Measurements from ENCODE around the gene PLXNA4.

The PLXNA4 gene

DNA sequence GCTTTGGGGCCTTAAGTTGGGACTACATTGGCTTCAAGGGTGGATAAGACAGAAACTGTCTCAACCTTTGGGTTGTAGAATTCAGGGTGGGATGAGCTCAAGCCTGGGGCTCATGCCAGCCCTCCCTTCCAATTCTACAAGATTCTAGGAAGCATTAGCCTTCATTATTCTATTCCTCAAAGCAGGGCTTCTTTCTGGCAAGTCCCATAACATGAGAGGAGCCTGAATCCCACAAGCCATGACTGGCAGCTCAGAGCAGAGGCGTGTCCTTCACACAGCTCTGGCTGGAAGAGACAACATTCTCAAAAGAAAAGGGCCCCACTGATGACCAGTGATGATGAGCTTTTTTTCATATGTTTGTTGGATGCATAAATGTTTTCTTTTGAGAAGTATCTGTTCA lies 187.6 kb downstream of the PLXNA4 start:
- DNase-seq = no peak
- no peak for ATAC-seq

DNA sequence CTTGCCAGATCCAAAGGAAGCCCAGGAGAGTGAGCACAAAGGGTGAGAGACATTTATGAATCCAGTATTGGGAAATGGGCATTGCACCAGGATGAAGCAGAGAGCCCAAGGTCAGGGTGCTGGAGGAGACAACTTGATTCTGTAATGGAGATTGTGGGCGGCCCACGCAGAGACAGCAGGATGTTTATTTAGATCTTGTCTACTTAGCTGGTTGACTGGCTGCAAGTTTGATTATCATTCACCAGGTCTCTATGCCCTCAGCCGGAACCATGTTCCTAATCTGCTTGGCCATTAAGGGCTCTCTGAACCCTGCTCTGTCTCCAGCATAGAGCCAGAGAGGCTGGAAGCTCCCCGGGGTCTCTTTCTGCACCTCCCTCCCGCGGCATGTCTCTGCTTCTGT lies 188.7 kb downstream of the PLXNA4 start:
- ATAC-seq (no peak), DNase-seq (no peak)

DNA sequence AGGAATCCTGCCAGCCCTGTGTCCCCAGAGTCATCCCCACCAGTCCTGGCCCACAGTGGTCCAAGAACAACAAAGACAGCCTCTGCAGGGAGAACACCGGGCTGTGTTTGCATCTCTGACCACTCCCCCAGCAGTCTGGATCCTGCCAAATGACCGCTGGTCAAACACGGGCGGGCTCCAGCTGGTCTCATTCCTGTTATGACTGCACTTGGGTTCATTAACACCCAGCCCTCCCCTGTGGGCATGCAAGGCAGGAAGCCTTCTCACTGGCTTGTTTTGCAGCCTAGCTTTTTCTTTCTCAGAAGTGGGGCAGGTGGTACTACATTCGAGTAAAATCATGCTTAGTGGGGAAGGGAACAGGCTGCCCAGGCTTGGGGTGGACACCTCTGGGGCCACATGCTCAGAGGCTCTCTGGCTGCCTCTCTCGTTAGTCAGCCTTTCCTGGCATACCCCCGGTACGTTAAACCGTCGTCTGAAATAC lies 190.0 kb downstream of the PLXNA4 start:
- DNase-seq = no peak

DNA sequence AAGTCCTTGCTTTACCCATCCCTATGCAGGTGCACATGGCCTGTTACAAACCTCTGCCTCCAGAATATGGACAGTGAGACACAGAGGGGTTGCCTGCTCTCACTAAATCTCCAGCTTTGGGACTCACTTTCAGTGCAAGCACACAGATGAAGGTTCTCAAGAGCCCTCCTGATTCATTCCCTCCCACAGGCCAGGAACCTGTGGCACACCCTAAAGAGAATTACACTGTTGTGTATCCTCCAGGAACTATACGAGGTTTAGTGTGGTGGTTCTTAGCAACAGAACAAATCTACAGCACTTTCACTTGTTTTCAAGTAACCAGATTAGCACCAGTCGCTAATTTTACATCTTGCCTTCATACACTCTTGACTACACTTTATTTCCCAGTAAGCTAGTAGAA lies 192.3 kb downstream of the PLXNA4 start:
- DNase-seq = no peak
- ATAC-seq = no peak

More for the DNA sequence above, 190.0 kb downstream of the PLXNA4 start:
- no peak for ATAC-seq

DNA sequence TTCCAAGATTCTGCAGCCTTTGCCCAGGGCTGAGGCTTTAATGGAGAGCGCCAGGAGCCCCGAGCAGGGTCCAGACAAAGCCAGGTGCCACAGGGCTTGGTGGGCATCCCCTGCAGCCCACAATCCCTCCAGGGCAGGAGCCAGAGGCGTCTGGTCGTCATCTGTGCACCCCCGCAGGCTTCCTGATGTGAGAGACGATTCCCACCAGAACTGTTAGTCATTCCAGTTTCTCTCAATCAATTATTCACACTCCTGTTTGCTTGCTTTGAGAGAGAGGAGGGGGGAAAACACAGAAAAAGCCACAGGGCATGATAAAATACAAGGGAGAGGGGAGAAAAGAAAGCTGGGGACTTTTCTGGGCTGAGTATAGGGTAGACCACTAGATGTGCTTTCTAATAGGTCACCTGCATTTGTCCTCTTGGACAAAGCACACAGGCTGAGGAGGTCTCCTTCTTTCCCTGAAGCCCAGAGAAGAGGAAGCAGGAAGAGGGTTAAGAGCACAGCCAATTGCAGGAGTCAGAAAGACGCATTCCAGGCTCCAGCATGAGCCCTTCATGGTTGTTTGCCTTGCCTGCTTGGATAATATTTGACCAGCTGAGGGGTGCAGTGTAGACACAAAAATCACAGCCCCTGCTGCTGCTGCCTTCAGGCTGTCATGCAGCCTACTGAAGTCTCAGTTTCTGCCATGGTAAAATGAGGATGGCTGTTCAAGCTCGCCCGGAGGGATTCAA lies 194.4 kb downstream of the PLXNA4 start:
- DNase-seq = no peak
- no peak for ATAC-seq

DNA sequence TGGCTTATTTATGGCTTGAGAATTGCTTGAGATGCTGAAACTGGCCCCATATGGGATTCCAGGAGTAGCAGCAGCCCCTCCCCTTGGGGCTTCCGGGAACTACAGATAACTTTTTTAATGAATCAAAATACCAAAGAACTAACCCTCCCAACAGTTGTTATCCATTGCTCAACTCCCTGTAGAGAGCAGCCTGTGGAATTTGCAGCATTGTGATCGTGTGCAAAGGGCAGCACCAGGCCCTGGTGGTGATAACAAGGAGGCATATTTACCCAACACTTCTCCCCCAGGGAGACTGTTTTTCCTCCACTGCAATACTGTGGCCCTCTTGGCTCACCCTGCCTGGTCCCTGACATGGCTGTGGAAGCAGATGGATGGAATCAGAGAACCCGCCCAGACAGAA lies 196.2 kb downstream of the PLXNA4 start:
- no peak for ATAC-seq
- DNase-seq = no peak

DNA sequence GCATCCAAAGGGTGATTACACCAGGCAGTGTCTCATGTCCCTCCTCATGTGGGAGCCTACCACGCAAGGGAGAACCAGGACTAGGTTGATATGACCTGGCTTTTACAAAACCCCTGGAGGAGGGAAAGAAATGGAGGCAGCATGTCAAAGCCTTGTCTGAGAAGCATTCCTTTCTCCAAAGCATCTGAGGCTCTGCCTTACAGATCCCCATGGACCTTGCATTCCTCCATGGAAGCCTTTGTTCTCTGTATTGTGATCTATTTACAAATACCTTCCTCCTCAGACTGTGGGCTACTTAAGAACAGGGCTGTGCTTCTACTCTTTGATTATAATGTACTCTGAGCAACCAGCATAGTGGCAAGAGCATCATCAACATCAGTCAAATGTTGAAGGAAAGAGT lies 197.0 kb downstream of the PLXNA4 start:
- DNase-seq = no peak
- ATAC-seq = no peak

DNA sequence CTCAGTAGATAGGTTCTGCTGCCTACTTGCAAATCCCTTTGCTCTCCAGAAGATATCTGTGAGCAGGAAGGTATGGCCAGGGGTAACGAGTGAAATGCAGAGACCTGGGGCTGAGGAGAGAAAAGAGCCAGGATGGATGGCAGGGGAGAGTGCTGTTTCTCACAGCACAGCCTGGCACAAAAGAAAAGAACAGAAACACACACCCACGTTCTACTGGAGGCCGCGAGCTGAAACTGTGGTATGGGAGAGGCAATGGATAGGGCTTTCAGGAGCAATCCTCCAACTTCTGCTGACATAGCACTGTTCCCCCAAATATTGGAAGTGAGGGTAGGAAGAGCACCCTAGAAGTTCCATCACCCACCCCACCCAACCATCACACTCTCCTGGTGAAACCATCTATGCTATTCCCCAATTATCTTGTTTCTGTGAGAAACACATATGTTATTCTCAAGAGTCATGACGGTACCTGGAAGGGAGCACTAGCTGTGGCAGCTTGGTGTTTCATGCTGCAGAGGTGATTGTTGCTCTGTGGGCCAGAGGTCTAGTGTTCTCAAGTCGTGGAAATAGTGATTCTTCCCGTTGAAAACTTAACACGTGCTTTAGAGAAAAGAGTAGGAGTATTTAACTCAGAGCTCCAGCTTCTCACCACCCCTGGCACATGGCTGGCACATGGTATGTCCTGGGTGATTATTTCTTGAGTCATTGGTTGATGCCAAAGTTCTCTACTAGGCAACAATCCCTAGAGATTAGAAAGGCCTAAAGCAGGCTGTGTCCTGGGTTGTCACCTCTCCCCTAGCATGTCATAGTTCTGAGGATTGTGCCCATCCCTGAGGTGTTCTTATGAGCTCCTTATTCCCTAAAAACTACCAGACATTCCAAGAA lies 198.3 kb downstream of the PLXNA4 start:
- ATAC-seq (no peak), DNase-seq (no peak)

DNA sequence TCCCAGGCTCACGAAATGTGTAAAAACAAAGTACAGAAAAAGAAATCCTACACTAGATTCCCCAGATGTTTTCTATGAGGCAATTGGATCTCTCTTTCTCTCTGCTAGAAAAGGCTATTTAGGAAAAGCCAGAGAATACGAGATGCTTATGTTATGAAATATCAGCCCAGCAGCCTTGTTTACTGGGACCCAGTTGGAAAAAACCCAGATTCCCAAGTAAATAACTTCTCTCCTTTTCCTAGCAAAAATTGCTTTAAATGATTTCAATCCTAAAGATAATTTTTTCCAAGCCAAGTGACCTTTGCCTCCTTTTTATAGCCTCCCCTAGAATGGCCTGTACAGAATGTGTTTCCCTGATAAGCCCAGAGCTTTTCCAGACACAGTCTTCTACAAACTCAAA lies 199.3 kb downstream of the PLXNA4 start:
- ATAC-seq (no peak), DNase-seq (no peak)

DNA sequence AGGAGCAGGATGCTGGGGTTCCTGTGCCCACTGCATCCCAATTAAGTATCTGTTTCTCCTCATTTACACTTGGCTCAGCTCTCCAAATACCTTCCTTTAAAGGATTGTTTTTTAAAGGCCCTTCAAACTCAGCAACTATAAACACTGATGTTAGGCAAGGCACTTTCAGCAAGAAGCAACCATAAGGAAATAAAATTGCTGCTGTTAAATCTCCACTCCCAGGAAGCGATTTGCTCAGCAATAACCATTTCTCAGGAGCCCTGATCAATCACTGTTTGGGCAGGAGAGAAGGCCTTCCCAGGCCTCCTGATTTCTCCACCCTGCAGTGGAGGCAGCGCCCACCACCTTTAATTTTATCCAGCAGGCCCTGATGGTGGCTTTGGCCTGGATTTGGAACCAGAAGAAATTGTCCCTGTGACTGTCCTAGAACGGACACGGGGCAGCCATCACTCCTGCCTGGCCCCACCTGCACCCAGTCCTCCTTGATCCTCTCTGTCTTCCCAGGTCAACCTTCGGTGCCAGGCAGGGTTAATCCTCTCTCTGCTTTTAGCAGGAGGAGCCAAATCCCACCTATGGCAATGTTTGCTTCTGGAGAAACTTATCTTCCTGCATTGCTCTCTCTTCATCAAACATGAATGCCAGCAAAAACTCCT lies 199.8 kb downstream of the PLXNA4 start:
- ATAC-seq = no peak
- no peak for DNase-seq

DNA sequence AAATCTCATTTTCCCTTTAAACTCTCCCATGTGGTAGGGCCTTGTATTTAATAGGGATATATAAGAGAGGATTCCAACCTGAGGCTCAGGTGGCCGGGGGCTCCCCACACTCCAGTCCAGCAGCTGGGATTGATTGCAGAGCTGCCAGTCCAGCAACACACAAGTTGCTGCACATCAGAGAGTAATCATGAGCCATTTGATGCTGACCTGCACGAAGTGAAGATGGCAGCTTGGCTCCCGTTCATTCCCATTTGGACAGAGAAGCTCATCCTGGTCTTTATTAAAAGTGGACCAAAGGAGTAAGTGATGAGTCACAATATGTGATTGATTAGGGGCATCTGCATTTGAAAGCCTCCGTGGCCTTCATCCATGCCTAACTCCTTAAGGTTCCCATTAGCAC lies 202.4 kb downstream of the PLXNA4 start:
- no peak for DNase-seq
- no peak for ATAC-seq

DNA sequence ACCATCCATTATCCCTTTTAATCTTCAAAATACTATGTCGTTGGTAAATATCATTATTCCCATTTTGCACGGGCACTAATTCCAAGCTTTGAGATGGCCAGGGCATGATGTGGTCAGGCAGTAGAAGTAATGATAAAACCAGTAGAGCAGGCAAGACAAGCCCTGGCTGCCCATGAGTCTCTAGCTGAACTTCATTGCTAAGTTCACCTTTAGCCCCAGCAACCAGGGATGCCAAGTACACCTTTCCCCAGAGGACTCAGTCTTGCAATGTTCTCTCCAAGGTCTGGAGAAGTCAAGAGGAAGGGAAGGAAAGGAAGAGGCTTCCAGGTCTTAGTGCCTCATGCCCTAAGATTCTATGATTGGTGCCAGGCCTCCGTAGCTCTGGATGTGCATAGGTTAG lies 203.2 kb downstream of the PLXNA4 start:
- no peak for DNase-seq
- ATAC-seq = no peak

DNA sequence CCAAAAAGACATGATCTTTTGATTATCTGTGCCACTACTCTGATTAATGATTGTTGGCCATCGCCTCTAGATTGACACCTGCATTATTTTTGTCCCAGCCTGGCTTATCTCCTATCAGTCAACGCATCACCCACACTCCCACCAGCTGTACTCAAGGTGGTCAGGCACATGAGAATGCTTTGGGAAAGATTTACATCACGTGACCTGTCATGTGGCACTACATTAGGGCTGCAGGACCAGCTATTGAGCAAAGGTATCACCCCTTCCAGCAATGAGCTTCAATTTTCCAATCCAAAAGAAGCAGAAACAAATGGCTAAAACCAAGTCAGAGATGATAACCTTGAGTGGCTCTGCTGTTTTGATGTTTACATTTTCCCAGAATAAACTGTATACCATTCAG lies 204.3 kb downstream of the PLXNA4 start:
- ATAC-seq (no peak), DNase-seq (no peak)

DNA sequence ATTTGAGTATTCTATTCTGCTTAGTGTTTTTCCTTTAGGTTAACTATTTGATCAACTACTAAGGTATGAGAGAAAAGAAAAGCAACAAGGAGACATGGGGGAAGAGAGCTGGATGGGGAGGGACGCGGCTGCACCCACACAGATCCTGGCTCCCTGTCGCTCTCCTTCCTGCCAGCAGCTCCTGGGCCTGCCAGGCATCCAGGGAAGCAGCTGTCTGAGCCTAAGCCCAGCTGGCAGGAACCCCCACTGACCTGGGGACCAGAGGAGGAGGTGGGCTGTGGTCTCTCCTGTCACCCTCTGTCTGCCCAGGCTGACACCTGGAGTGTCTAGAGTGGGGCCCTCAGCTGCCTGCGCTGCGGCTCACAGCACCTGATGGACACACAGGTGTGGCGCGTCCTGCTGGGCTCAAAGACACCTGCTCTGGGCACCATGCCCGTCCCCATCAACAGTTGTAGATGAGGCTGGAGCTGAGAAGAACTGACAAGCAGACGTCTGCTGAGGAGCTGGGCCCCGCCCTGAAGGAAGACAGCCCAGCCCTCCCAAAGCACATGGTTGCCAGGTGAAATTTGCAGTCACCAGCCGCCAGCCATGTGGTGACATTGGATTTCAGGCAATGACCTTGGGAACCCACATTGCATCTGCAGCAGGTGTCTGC lies 207.9 kb downstream of the PLXNA4 start:
- DNase-seq = no peak

DNA sequence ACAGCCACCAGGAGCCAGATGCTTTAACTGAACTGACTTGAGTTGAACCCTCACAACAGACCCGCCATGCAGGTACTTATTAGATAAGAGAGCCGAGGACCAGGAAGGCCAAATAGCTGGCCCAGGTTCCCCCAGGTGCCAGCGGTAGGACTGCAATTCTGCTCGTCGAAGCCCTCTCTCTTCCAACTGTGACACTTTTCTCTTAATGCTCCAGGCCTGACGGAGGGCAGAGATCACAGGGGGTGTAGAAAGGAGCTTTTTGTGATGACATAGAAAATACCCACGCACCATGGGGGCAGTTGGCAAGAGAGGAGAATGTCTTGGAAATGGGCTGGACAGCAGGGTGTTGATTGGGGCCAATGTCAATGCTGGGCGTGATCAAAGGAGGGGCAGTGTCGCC lies 208.5 kb downstream of the PLXNA4 start:
- DNase-seq = no peak
- no peak for ATAC-seq

More for the DNA sequence above, 207.9 kb downstream of the PLXNA4 start:
- no peak for ATAC-seq

DNA sequence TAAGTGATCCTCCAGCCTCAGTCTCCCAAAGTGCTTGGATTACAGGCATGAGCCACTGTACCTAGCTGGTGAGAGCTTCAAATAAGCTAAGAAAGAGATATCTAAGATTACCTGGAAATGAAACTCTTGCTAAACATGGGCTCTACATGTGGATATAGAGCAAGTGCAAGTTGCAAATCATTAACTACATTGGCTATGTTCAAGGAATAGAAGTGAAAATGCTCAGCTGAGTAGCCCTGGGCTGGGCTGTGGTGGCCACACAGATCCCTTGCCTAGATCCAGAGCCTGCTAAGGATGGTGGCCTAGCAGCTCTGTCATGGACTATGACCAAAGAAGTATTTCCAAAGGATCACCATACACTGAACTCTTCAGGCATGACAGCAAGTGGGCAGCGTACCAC lies 209.3 kb downstream of the PLXNA4 start:
- no peak for ATAC-seq

DNA sequence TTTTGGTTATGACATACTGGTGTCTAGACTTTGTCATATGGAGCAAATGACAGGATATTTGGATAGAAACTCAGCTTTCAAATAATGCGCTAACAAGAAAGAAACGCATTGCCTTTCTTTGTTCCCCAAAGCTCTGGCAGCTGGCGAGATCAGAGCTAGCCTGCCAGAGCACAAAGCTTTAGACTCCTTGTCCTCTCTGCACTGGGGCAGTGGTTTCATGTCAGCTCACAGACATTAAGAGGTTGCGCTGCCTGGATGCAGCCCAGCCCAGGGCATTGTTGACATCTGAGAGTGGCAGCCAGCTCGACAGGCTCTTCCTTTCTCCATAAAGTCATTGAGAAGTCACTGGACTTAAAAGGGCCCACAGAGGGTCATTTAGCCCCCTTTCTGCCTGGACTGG lies 212.0 kb downstream of the PLXNA4 start:
- no peak for ATAC-seq
- DNase-seq = no peak

More for the DNA sequence above, 209.3 kb downstream of the PLXNA4 start:
- no peak for DNase-seq

DNA sequence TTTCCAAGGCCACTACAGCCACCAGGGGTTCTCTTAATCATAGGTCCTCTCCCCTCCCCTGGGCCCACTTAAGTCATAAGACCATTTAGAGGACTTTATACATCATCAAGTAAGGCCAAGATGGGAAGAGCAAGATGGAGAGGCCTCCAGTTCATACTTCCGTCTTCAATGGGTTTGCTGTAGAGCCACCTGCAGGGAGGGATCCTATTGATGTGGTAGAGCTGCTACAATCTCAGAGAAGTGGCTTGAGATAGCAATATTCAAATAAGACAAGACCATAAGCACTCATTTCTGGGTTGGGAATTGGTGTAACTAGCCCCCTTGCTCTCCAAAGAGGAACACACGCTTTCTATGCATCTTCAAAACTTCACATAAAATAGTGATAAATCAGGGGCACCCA lies 214.2 kb downstream of the PLXNA4 start:
- ATAC-seq = no peak
- DNase-seq = no peak

DNA sequence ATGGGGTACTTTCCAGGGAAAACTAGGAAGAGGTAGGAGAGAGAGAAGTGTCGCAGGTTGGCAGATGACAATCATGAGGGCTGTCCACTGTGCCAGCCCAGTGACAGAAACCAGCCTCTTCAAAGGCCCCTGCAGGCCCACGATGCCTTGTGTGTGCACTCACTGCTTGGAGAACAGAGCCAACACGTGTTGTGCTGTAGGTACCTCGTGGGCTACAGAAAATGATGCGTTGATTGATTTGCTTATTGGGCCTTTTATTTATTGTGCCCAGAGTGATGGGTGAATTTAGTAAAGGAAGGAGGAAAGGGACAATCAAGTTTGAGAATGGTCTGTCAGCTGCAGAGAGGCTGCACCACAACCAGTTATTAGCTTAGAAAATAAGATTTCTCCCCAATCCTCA lies 215.1 kb downstream of the PLXNA4 start:
- DNase-seq = no peak

DNA sequence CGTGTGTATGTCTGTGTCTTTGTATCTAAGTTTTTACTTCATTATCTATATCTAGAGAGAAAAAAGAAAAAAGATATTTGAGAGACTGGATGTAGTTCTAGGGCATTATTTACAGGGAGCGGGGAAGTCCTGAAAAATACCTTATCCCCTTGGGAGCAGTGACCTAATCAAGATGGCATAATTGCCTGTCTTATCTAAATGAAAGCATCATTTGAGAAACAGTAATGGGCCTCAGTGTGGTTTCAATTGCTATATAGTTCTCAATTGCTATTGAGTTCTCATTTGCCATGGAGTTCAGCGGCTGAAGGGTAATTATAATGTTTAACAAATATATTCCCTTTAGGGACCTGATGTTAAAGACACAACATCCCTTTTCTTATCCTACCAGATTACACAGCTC lies 216.5 kb downstream of the PLXNA4 start:
- DNase-seq (no peak), ATAC-seq (no peak)

More for the DNA sequence above, 215.1 kb downstream of the PLXNA4 start:
- no peak for ATAC-seq

DNA sequence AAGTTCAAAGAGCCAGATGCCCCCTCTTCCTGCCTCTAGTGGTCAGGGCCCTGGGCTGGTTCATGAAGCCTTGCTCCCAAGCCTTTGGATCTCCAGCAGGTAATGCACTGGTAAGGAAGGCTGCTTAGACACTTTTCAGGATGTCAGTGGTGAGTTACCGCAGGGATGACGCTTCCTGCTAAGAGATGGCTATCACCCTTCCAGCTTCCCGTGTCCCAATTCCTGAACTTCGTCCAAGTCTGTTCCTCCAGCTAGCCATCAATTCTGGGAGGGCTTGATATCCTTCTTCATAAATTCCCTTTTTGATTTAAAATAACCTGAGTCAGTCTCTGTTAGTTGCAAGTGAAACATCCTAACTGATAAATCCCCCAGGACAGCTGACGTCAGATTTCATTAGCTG lies 221.2 kb downstream of the PLXNA4 start:
- no peak for DNase-seq
- ATAC-seq = no peak

DNA sequence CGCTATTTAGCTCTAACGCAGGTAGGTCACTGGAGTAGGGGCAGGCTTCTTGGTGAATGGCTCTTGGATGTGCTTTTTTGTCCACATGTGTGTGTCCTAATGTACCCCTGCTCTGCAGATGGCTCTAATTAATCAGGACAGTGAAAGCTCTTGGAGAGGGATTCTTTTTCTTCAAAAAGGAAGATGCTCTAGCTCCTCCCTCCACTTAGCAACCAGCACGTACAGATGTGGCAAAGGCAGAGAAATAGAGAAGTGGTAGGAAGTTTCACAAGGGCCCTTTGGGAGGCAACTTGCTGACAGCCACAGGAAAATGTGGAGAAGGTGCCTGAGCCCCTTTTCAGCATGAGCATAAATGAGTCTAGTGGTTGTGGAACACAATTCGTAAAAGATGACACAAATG lies 221.7 kb downstream of the PLXNA4 start:
- DNase-seq = no peak
- ATAC-seq = no peak
